ENCODE data around the gene PPP1R3G.

DNA sequence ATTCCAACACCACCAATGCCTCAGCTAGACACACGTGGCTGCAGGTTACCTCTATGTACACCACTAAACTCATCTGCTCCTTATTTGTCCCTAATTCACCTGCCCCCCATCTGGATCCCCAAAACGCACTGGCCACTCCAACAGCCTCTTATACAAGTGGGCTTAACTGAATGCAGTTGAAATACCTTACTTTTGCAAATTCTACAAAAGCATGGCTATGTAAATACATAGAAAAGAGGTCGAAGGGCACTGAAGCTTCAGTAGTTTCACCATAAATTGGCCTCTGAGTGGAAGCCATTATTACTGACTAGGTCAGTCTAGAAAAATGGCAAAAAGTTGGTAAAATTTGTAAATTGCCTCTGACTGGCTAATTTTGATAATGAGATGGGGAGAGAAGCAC lies 11.1 kb upstream of the PPP1R3G start:
- TF ChIP-seq, protein P1, sequence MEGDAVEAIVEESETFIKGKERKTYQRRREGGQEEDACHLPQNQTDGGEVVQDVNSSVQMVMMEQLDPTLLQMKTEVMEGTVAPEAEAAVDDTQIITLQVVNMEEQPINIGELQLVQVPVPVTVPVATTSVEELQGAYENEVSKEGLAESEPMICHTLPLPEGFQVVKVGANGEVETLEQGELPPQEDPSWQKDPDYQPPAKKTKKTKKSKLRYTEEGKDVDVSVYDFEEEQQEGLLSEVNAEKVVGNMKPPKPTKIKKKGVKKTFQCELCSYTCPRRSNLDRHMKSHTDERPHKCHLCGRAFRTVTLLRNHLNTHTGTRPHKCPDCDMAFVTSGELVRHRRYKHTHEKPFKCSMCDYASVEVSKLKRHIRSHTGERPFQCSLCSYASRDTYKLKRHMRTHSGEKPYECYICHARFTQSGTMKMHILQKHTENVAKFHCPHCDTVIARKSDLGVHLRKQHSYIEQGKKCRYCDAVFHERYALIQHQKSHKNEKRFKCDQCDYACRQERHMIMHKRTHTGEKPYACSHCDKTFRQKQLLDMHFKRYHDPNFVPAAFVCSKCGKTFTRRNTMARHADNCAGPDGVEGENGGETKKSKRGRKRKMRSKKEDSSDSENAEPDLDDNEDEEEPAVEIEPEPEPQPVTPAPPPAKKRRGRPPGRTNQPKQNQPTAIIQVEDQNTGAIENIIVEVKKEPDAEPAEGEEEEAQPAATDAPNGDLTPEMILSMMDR (IDR thresholded peaks at IDR 0.05), result no peak
- TF ChIP-seq EZH2 (IDR thresholded peaks at IDR 0.05; ENCODE audit: borderline replicate concordance, insufficient read depth, low read depth, low read length, poor library complexity, severe bottlenecking), result no peak
